HepG2 (cell line): ENCODE measurements around the gene OSBP.

Experiments used
- CREM ChIP-seq, 2 experiments: sonication (generic) in 1 of 2; formaldehyde crosslinking in 1 of 2; IDR thresholded peaks; 2 replicates each; pipeline versions ENCODE4 v1.4.0 to v1.6.1; 2016 to 2020; ENCODE audit warnings: antibody characterized with exemption in 1 of 2, mild to moderate bottlenecking in 1 of 2, missing genetic modification reagents in 1 of 2
- EP300 ChIP-seq, 3 experiments: sonication (generic) in 1 of 3; formaldehyde crosslinking in 1 of 3; IDR thresholded peaks; 2 replicates each; pipeline versions ENCODE4 v1.5.1 to v1.6.1; 2011 to 2020; ENCODE audit warnings: low read depth in 2 of 3, low read length in 2 of 3, borderline replicate concordance in 1 of 3, improper control_type of control experiment in 1 of 3, mild to moderate bottlenecking in 1 of 3, missing genetic modification reagents in 1 of 3, moderate library complexity in 1 of 3
- FIP1L1 ChIP-seq: fragments of 200-400 bp; formaldehyde crosslinking; IDR thresholded peaks from 2 replicates; pipeline ENCODE4 v1.6.1; 2018; ENCODE audit warnings: low read depth, mild to moderate bottlenecking, low read length, moderate library complexity, borderline replicate concordance; ENCODE audit not compliant: insufficient read depth
- HDAC6 ChIP-seq: fragments of 200-600 bp; sonication (generic); IDR thresholded peaks from 2 replicates; pipeline ENCODE4 v1.7.0; 2017; ENCODE audit warnings: mild to moderate bottlenecking, antibody characterized with exemption, low read length, low read depth
- IRF2 ChIP-seq: IDR thresholded peaks from 2 replicates; pipeline ENCODE4 v1.6.1; 2018; ENCODE audit warnings: missing genetic modification reagents, missing compliant biosample characterization
- MAZ ChIP-seq, 2 experiments: sonication (generic) in 1 of 2; formaldehyde crosslinking in 1 of 2; IDR thresholded peaks; 2 replicates each; pipeline versions ENCODE4 v1.5.0 to v1.6.1; 2012 to 2020; ENCODE audit warnings: low read depth in 2 of 2, mild to moderate bottlenecking in 2 of 2, borderline replicate concordance in 1 of 2, improper control_type of control experiment in 1 of 2, low read length in 1 of 2, missing genetic modification reagents in 1 of 2, moderate library complexity in 1 of 2
- MIER3 ChIP-seq: IDR thresholded peaks from 2 replicates; pipeline ENCODE4 v1.6.1; 2016; ENCODE audit warnings: missing compliant biosample characterization, borderline replicate concordance
- POLR2A ChIP-seq, 2 experiments: IDR thresholded peaks; 2 replicates each; pipeline ENCODE4 v1.6.1; 2011; ENCODE audit warnings: low read depth in 2 of 2, low read length in 2 of 2, mild to moderate bottlenecking in 1 of 2, moderate library complexity in 1 of 2; ENCODE audit not compliant: insufficient read depth in 1 of 2
- RBFOX2 ChIP-seq: fragments of 200-400 bp; formaldehyde crosslinking; IDR thresholded peaks from 2 replicates; pipeline ENCODE4 v1.6.1; 2017; ENCODE audit warnings: low read depth, mild to moderate bottlenecking, low read length
- RBM39 ChIP-seq: fragments of 200-400 bp; formaldehyde crosslinking; IDR thresholded peaks from one replicate; pipeline ENCODE4 v1.6.1; 2018; ENCODE audit warnings: antibody characterized with exemption, mild to moderate bottlenecking, low read depth, low read length; ENCODE audit not compliant: poor library complexity, severe bottlenecking
- TBX2 ChIP-seq: sonication (generic); formaldehyde crosslinking; IDR thresholded peaks from 2 replicates; pipeline ENCODE4 v1.5.0; 2020; ENCODE audit warnings: missing genetic modification reagents, mild to moderate bottlenecking, borderline replicate concordance
- ZNF18 ChIP-seq: sonication (generic); formaldehyde crosslinking; IDR thresholded peaks from 2 replicates; pipeline ENCODE4 v1.8.0; 2022; ENCODE audit warnings: mild to moderate bottlenecking, missing genetic modification reagents; ENCODE audit not compliant: insufficient replicate concordance
- ZNF543 ChIP-seq: sonication (generic); formaldehyde crosslinking; IDR thresholded peaks from 2 replicates; pipeline ENCODE4 v1.4.0; 2020; ENCODE audit warnings: mild to moderate bottlenecking, missing genetic modification reagents

DNA sequence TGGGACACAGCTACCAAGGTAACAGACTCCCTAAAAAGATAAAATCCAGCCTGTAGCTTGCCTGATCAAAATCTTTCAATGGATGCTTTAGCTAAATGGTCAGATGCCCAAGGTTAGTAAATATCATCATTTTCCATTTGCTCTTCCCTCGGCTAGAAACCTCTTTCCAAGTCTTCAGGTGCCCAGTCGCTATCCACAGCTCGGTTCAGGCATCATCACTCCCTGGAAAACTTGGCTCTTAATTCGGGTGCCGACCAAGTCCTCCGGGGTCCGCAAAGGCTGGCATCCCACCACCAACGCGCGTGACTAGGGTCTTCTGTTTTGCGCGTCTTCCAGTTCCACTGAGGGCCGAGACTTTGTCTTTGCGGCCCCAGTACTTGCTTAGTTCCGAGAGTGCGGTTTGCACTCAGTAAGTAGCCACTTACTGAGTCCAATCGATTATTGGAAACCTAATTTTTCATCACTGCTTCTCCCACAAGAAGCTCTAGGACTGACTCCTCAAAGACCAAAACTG, 59.9 kb downstream of the OSBP start:
- no peak for TF ChIP-seq IRF2 (CRISPR knock-in tag)
- TF ChIP-seq ZNF18 (CRISPR knock-in tag): no peak
- no peak for TF ChIP-seq RBFOX2
- TF ChIP-seq RBM39: no peak
- TF ChIP-seq HDAC6: no peak
- no peak for TF ChIP-seq MAZ (IDR thresholded peaks at IDR 0.05; ENCODE audit: borderline replicate concordance, low read depth, low read length)
- TF ChIP-seq MAZ (CRISPR knock-in tag; IDR thresholded peaks at IDR 0.05; ENCODE audit: low read depth): no peak
- no peak for TF ChIP-seq FIP1L1
- TF ChIP-seq MIER3 (CRISPR knock-in tag): no peak
- TF ChIP-seq TBX2 (CRISPR knock-in tag): no peak; the same call in 1 of the 2 replicates
- no peak for TF ChIP-seq CREM (IDR thresholded peaks at IDR 0.05)
- no peak for TF ChIP-seq CREM (CRISPR knock-in tag; IDR thresholded peaks at IDR 0.05)
- no peak for TF ChIP-seq ZNF543 (CRISPR knock-in tag)
- TF ChIP-seq EP300 (IDR thresholded peaks at IDR 0.05; ENCODE audit: low read depth in 2 of 2, low read length in 2 of 2): no peak
- TF ChIP-seq EP300 (CRISPR knock-in tag; IDR thresholded peaks at IDR 0.05; ENCODE audit: borderline replicate concordance): no peak
- no peak for TF ChIP-seq POLR2A (IDR thresholded peaks at IDR 0.05; ENCODE audit: insufficient read depth in 1 of 2, low read depth in 2 of 2, low read length in 2 of 2)
